OCI-LY1 (cell line): ENCODE data around the gene LRRC40.

Experiments used
- H2AFZ ChIP-seq: fragments of 200-600 bp; sonication (generic), shearing (Covaris generic); 2 replicates; pipeline ENCODE4 v1.6.0; 2014; ENCODE audit warnings: antibody characterized with exemption, mild to moderate bottlenecking, low read length
- H3F3A ChIP-seq: fragments of 200-600 bp; sonication (generic), shearing (Covaris generic); 2 replicates; pipeline ENCODE4 v1.6.0; 2014; ENCODE audit warnings: mild to moderate bottlenecking, antibody characterized with exemption, low read length, moderate library complexity; ENCODE audit not compliant: insufficient read depth
- H3K27ac ChIP-seq: fragments of 200-600 bp; sonication (generic); 2 replicates; pipeline ENCODE4 v1.5.1; 2014; ENCODE audit warnings: low read length, mixed run types, mild to moderate bottlenecking, low read depth; ENCODE audit not compliant: poor library complexity, severe bottlenecking
- H3K27me3 ChIP-seq: fragments of 200-600 bp; sonication (generic); 2 replicates; pipeline ENCODE4 v1.6.0; 2014; ENCODE audit warnings: antibody characterized with exemption, mild to moderate bottlenecking, low read length, moderate library complexity; ENCODE audit not compliant: insufficient read depth
- H3K36me3 ChIP-seq: fragments of 200-600 bp; sonication (generic); 2 replicates; pipeline ENCODE4 v1.6.1; 2014; ENCODE audit warnings: mild to moderate bottlenecking, antibody characterized with exemption, low read length, moderate library complexity, mixed read lengths; ENCODE audit not compliant: insufficient read depth
- H3K4me1 ChIP-seq: fragments of 200-600 bp; sonication (generic); 2 replicates; pipeline ENCODE4 v1.5.1; 2014; ENCODE audit warnings: mild to moderate bottlenecking, low read length, moderate library complexity; ENCODE audit not compliant: insufficient read depth, severe bottlenecking
- H3K4me2 ChIP-seq: fragments of 200-600 bp; sonication (generic), shearing (Covaris generic); 2 replicates; pipeline ENCODE4 v1.6.1; 2014; ENCODE audit warnings: low read length
- H3K4me3 ChIP-seq: fragments of 200-600 bp; sonication (generic); 2 replicates; pipeline ENCODE4 v1.5.1; 2014; ENCODE audit warnings: low read length, low read depth, mild to moderate bottlenecking, mixed read lengths; ENCODE audit not compliant: poor library complexity, severe bottlenecking
- H3K79me2 ChIP-seq: fragments of 200-600 bp; shearing (Covaris generic); 2 replicates; pipeline ENCODE4 v1.6.1; 2016; ENCODE audit warnings: mixed run types, low read length, mixed read lengths; ENCODE audit not compliant: insufficient read depth
- H3K9ac ChIP-seq: fragments of 200-600 bp; sonication (generic), shearing (Covaris generic); 2 replicates; pipeline ENCODE4 v1.6.1; 2014; ENCODE audit warnings: mild to moderate bottlenecking, low read length, mixed read lengths
- H3K9me2 ChIP-seq: fragments of 200-600 bp; sonication (generic), shearing (Covaris generic); 2 replicates; pipeline ENCODE4 v1.6.1; 2014; ENCODE audit warnings: low read depth, mild to moderate bottlenecking, low read length, mixed read lengths
- H3K9me3 ChIP-seq: fragments of 200-600 bp; shearing (Covaris generic); 2 replicates; pipeline ENCODE4 v1.6.1; 2014; ENCODE audit warnings: low read length, mixed read lengths
- H4K20me1 ChIP-seq: fragments of 200-600 bp; sonication (generic), shearing (Covaris generic); 2 replicates; pipeline ENCODE4 v1.6.0; 2016; ENCODE audit warnings: mild to moderate bottlenecking, low read length; ENCODE audit not compliant: insufficient read depth
- CTCF ChIP-seq: fragments of 200-600 bp; sonication (generic), shearing (Covaris generic); IDR thresholded peaks from 2 replicates; pipeline ENCODE4 v1.5.1; 2017; ENCODE audit warnings: mild to moderate bottlenecking, antibody characterized with exemption, low read length, moderate library complexity, mixed read lengths
- EZH2 ChIP-seq: fragments of 200-600 bp; sonication (generic), shearing (Covaris generic); IDR thresholded peaks from 2 replicates; pipeline ENCODE4 v1.8.0; 2017; ENCODE audit warnings: borderline replicate concordance, mixed run types, mild to moderate bottlenecking, antibody characterized with exemption, low read length, moderate library complexity, mixed read lengths

Gene LRRC40

GRCh38 chr1:70205434-70206118 is at the start of gene LRRC40:
TSS of gene LRRC40 (minus strand) at chr1:70205579. CDS start at chr1:70205540, 39 bp downstream.
- Histone ChIP-seq H3K27ac (peak within 1 kb of the TSS; percentile 75), H3K9me3 (no peaks in the 10 kb centered on the region), H3K4me2 (peak within 1 kb of the TSS; percentile 97), H3F3A (no peaks in the 10 kb centered on the region), H3K27me3 (no peaks in the 10 kb centered on the region), H3K9ac (peak within 1 kb of the TSS; percentile 83), H3K36me3 (peaks cover 16% of the 10 kb centered on the region), H3K9me2 (no peaks in the 10 kb centered on the region), H3K4me3 (peak within 1 kb of the TSS; percentile 82), H4K20me1 (no peaks in the 10 kb centered on the region), H3K4me1 (peaks cover 52% of the 10 kb centered on the region), H3K79me2 (peaks cover 93% of the 10 kb centered on the region), H2AFZ (0 out of 2 replicates have a peak within 1 kb of the TSS, but pooled peaks have one; percentile 44)
- TF ChIP-seq EZH2: no peak
- no peak for TF ChIP-seq CTCF

- H3K4me3 ChIP-seq: no peak overlapping the region
- no peak overlapping the region for H3K9ac ChIP-seq
- no peaks in the 10 kb centered on the region for H3K27me3 ChIP-seq
- no peaks in the 10 kb centered on the region for H4K20me1 ChIP-seq
- no peak overlapping the region for H3K4me2 ChIP-seq
- H3K36me3 ChIP-seq: peaks cover 98% of the 10 kb centered on the region
- H3K4me1 ChIP-seq: no peaks in the 10 kb centered on the region
- H3K9me2 ChIP-seq: no peaks in the 10 kb centered on the region
- H3K9me3 ChIP-seq: no peaks in the 10 kb centered on the region
- H3K27ac ChIP-seq: no peak overlapping the region
- no peak for TF ChIP-seq EZH2
- TF ChIP-seq CTCF: no peak
- no peak overlapping the region for H2AFZ ChIP-seq
- H3F3A ChIP-seq: no peaks in the 10 kb centered on the region
- H3K79me2 ChIP-seq: no peaks in the 10 kb centered on the region
These were observed 43.4 kb upstream of the LRRC40 start for GRCh38 chr1:70248729-70249128.

- no peak overlapping the region for H3K27ac ChIP-seq
- H3K4me2 ChIP-seq: no peak overlapping the region
- no peaks in the 10 kb centered on the region for H4K20me1 ChIP-seq
- no peaks in the 10 kb centered on the region for H3K27me3 ChIP-seq
- H3K9ac ChIP-seq: no peak overlapping the region
- no peak overlapping the region for H2AFZ ChIP-seq
- H3K4me3 ChIP-seq: no peak overlapping the region
- H3F3A ChIP-seq: no peaks in the 10 kb centered on the region
- H3K9me3 ChIP-seq: no peaks in the 10 kb centered on the region
- no peak for TF ChIP-seq CTCF
- TF ChIP-seq EZH2: no peak
- peaks cover 100% of the 10 kb centered on the region for H3K36me3 ChIP-seq
- H3K79me2 ChIP-seq: no peaks in the 10 kb centered on the region
- H3K4me1 ChIP-seq: no peaks in the 10 kb centered on the region
- H3K9me2 ChIP-seq: no peaks in the 10 kb centered on the region
These were observed 42.4 kb upstream of the LRRC40 start for GRCh38 chr1:70247768-70248167.
